ENCODE measurements around the gene RNASE13. TPM values are rescaled to one million over a fixed set of nuclear protein-coding genes. Genes with fewer than 3 reads are reported as not detected.

The RNASE13 gene
- total RNA-seq, 1 donor from 2014 or later: not detected

DNA sequence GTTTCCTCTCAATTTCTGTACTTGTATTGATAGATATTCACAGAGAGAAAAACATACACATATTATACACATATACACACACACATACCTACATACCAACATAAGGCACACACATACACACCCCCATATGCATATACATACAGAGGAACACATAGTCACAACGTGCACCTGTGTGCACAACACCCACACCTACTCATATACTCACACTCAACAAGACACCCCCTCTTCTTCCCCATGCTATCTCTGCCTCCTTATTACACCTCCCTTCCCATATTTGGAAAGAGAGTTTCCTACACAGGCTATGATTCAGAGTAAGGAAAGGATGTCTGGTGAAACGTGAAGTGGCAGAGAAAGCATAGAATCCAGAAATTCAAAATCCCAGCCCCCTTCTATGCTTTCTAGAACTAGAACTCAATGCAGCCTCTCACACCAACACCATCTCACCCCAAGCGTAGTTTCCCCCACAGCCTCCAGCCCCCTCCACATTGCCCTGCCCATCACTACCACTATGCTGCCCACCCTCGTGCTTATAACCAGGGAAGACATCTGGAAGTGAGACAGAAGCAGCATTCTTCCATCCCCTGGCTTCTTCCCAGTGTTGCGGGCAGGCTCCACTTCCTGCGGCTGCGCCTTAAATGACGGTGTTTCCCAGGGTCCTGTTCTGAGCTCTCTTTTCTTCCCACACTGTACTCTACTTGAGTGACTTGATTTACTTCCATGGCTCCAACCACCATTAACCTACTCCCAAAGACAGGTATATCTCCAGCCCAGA lies 25.4 kb upstream of the RNASE13 start:
- Mint-ChIP-seq H3K27me3 (ENCODE audit: unreplicated experiment) (no peaks in the 10 kb centered on the region), H3K9me3 (ENCODE audit: unreplicated experiment) (no peaks in the 10 kb centered on the region), H3K27ac (ENCODE audit: unreplicated experiment) (no peak overlapping the region), H3K4me1 (ENCODE audit: low read depth, unreplicated experiment) (no peaks in the 10 kb centered on the region), H3K4me3 (ENCODE audit: unreplicated experiment) (no peak overlapping the region), H3K36me3 (ENCODE audit: unreplicated experiment) (no peaks in the 10 kb centered on the region)
- no peak for TF ChIP-seq CTCF (IDR thresholded peaks at IDR 0.05; ENCODE audit: partially characterized antibody, unreplicated experiment)
- no peak for DNase-seq

DNA sequence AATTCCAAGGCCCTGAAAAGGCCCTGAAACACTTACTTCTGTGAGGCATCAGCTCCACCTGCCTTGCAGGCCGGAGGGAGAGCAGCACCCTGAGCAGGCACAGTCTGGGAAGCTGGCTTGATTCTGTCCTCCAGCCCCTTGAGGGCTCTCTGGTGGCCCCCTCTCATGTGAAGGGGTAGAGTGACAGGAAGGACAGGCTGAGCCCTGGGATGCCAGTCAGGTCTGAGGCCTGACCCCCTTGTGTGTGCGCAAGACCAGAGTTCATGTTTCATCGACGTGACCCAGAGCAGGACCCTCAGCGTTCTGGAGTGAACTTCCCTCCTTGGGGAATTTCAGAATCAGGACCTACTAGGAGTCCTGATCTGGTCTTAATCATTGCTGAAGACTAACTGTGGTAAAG lies 24.3 kb upstream of the RNASE13 start:
- Mint-ChIP-seq H3K4me1 (ENCODE audit: low read depth, unreplicated experiment) (no peaks in the 10 kb centered on the region), H3K27me3 (ENCODE audit: unreplicated experiment) (no peaks in the 10 kb centered on the region), H3K36me3 (ENCODE audit: unreplicated experiment) (no peaks in the 10 kb centered on the region), H3K9me3 (ENCODE audit: unreplicated experiment) (no peaks in the 10 kb centered on the region), H3K4me3 (ENCODE audit: unreplicated experiment) (no peak overlapping the region), H3K27ac (ENCODE audit: unreplicated experiment) (no peak overlapping the region)
- DNase-seq: no peak
- no peak for TF ChIP-seq CTCF (IDR thresholded peaks at IDR 0.05; ENCODE audit: partially characterized antibody, unreplicated experiment)

DNA sequence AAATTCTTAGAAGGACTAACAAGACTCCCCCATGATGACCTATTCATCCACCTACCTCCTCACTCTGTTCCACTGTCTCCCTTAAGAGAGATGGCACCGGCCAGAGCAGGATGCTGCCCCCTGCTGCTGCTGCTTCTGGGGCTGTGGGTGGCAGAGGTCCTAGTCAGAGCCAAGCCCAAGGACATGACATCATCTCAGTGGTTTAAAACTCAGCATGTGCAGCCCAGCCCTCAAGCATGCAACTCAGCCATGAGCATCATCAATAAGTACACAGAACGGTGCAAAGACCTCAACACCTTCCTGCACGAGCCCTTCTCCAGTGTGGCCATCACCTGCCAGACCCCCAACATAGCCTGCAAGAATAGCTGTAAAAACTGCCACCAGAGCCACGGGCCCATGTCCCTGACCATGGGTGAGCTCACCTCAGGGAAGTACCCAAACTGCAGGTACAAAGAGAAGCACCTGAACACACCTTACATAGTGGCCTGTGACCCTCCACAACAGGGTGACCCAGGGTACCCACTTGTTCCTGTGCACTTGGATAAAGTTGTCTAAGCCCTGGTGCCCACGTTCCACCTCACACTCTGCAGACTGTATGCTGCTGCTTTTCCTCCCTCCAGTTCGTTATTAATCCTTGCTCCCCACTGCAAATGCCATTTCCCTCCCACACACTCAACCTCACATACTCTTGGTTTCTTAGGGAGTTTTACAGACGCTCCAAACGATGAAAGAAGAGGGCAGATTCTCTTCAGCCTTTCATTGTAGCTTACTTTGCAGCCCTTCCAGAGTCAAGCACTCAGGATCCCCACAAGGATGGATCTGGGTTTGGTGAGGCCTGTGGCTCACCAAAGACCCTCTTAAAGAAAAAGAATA lies 23.4 kb upstream of the RNASE13 start, which contains the start of gene RNASE8:
Gene RNASE8, plus strand, starts transcription at position 20 of the 873 bp plus-strand sequence. Its CDS starts 71 bp downstream, at position 91.
- Mint-ChIP-seq H3K4me3 (ENCODE audit: unreplicated experiment) (no peak within 1 kb of the TSS), H3K27ac (ENCODE audit: unreplicated experiment) (no peak within 1 kb of the TSS), H3K27me3 (ENCODE audit: unreplicated experiment) (no peaks in the 10 kb centered on the region), H3K4me1 (ENCODE audit: low read depth, unreplicated experiment) (no peaks in the 10 kb centered on the region), H3K9me3 (ENCODE audit: unreplicated experiment) (no peaks in the 10 kb centered on the region), H3K36me3 (ENCODE audit: unreplicated experiment) (no peaks in the 10 kb centered on the region)
- no peak for DNase-seq
- TF ChIP-seq CTCF (IDR thresholded peaks at IDR 0.05; ENCODE audit: partially characterized antibody, unreplicated experiment): no peak

GRCh38 chr14:21056520-21057163 lies 22.0 kb upstream of the RNASE13 start:
- Mint-ChIP-seq H3K4me1 (ENCODE audit: low read depth, unreplicated experiment) (no peaks in the 10 kb centered on the region), H3K4me3 (ENCODE audit: unreplicated experiment) (no peak overlapping the region), H3K27me3 (ENCODE audit: unreplicated experiment) (no peaks in the 10 kb centered on the region), H3K27ac (ENCODE audit: unreplicated experiment) (no peak overlapping the region), H3K9me3 (ENCODE audit: unreplicated experiment) (no peaks in the 10 kb centered on the region), H3K36me3 (ENCODE audit: unreplicated experiment) (no peaks in the 10 kb centered on the region)
- TF ChIP-seq CTCF (IDR thresholded peaks at IDR 0.05; ENCODE audit: partially characterized antibody, unreplicated experiment): no peak
- DNase-seq: no peak

All from glutamatergic neuron (in vitro differentiated cells).